ENCODE measurements around the gene MYPN.

The MYPN gene

GRCh38 chr10:68251625-68252495 is 142.6 kb downstream of the MYPN start:
- no peak overlapping the region for H3K4me3 ChIP-seq (ENCODE audit: low read length)
- no peak for DNase-seq (ENCODE audit: low read depth)
- H3K27me3 ChIP-seq (replicated peaks; ENCODE audit: control insufficient read depth, insufficient read depth, low read length), result no peaks in the 10 kb centered on the region
- H3K36me3 ChIP-seq (ENCODE audit: control insufficient read depth, insufficient read depth, low read length, severe bottlenecking), result no peaks in the 10 kb centered on the region
- no peaks in the 10 kb centered on the region for H3K9me3 ChIP-seq (ENCODE audit: control insufficient read depth, low read length)
- no peak overlapping the region for H3K9ac ChIP-seq (ENCODE audit: low read length)
- no peaks in the 10 kb centered on the region for H3K4me1 ChIP-seq (ENCODE audit: control insufficient read depth, insufficient read depth, low read length)

DNA sequence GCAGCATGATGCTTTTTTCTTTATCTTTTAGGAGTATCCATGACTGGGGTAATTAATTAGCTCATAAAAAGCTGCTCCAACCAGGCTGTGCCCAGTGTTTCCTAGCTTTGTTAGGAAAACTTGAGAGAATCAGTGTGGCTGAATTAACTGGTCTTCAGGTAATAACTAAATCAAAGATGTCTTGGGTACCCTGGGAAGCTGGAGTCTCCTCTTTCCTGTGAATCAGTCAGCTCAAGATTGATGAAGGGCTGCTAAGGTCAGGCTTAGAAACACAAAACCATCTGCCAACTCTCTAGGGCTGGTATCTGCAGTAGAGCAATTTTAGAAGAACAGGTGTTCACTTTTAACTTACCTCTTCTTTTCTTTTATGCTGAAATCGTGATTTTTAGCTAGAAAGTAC is 144.1 kb downstream of the MYPN start:
- H3K4me1 ChIP-seq (ENCODE audit: control insufficient read depth, insufficient read depth, low read length), result peaks cover 8% of the 10 kb centered on the region
- no peaks in the 10 kb centered on the region for H3K27me3 ChIP-seq (replicated peaks; ENCODE audit: control insufficient read depth, insufficient read depth, low read length)
- H3K9me3 ChIP-seq (ENCODE audit: control insufficient read depth, low read length), result no peaks in the 10 kb centered on the region
- no peak overlapping the region for H3K9ac ChIP-seq (ENCODE audit: low read length)
- H3K4me3 ChIP-seq (ENCODE audit: low read length), result no peak overlapping the region
- no peaks in the 10 kb centered on the region for H3K36me3 ChIP-seq (ENCODE audit: control insufficient read depth, insufficient read depth, low read length, severe bottlenecking)
- DNase-seq (ENCODE audit: low read depth), result no peak

GRCh38 chr10:68261132-68261856 is 152.0 kb downstream of the MYPN start:
- no peak overlapping the region for H3K9ac ChIP-seq (ENCODE audit: low read length)
- no peaks in the 10 kb centered on the region for H3K27me3 ChIP-seq (replicated peaks; ENCODE audit: control insufficient read depth, insufficient read depth, low read length)
- no peak for DNase-seq (ENCODE audit: low read depth)
- H3K9me3 ChIP-seq (ENCODE audit: control insufficient read depth, low read length), result no peaks in the 10 kb centered on the region
- H3K36me3 ChIP-seq (ENCODE audit: control insufficient read depth, insufficient read depth, low read length, severe bottlenecking), result no peaks in the 10 kb centered on the region
- peaks cover 8% of the 10 kb centered on the region for H3K4me1 ChIP-seq (ENCODE audit: control insufficient read depth, insufficient read depth, low read length)
- no peak overlapping the region for H3K4me3 ChIP-seq (ENCODE audit: low read length)

Data from adipocyte (in vitro differentiated cells).